HG02763 (cell line): ENCODE measurements around the gene AGTR1.

Source experiments
- ATAC-seq: cut with Tn5 transposase; IDR thresholded peaks from one replicate; pipeline ENCODE4 v1.9.1; 2021; ENCODE audit warnings: mild to moderate bottlenecking, moderate library complexity; ENCODE audit not compliant: unreplicated experiment

AGTR1 gene

GRCh38 chr3:148697306-148698189, at the start of gene AGTR1:
AGTR1 (plus strand) TSS chr3:148697903; CDS start chr3:148741036, 43,133 bp downstream.
- ATAC-seq: no peak

GRCh38 chr3:148648685-148649352, 48.9 kb upstream of the AGTR1 start:
- no peak for ATAC-seq

GRCh38 chr3:148651549-148651948, 46.2 kb upstream of the AGTR1 start:
- ATAC-seq: no peak

- no peak for ATAC-seq
Observed at GRCh38 chr3:148654433-148654832, 43.3 kb upstream of the AGTR1 start.

- ATAC-seq: no peak
Observed at GRCh38 chr3:148657470-148657869, 40.2 kb upstream of the AGTR1 start.

- ATAC-seq: no peak
Observed at GRCh38 chr3:148659512-148659911, 38.2 kb upstream of the AGTR1 start.

GRCh38 chr3:148680289-148680688, 17.4 kb upstream of the AGTR1 start:
- no peak for ATAC-seq

- ATAC-seq: no peak
Observed at GRCh38 chr3:148681080-148681479, 16.6 kb upstream of the AGTR1 start.

- no peak for ATAC-seq
Observed at GRCh38 chr3:148682997-148683396, 14.7 kb upstream of the AGTR1 start.

- no peak for ATAC-seq
Observed at GRCh38 chr3:148694116-148694515, 3.6 kb upstream of the AGTR1 start.

- no peak for ATAC-seq
Observed at GRCh38 chr3:148698190-148698810, 597 bp downstream of the AGTR1 start.

GRCh38 chr3:148705314-148705713, 7.6 kb downstream of the AGTR1 start:
- ATAC-seq: no peak

- ATAC-seq: no peak
Observed at GRCh38 chr3:148707601-148708380, 10.1 kb downstream of the AGTR1 start.

GRCh38 chr3:148708409-148708808, 10.7 kb downstream of the AGTR1 start:
- no peak for ATAC-seq

- no peak for ATAC-seq
Observed at GRCh38 chr3:148709560-148710253, 12.0 kb downstream of the AGTR1 start.

GRCh38 chr3:148710665-148711064, 13.0 kb downstream of the AGTR1 start:
- ATAC-seq: no peak

GRCh38 chr3:148711981-148712666, 14.4 kb downstream of the AGTR1 start:
- ATAC-seq: no peak

- ATAC-seq: no peak
Observed at GRCh38 chr3:148714521-148714920, 16.8 kb downstream of the AGTR1 start.

- no peak for ATAC-seq
Observed at GRCh38 chr3:148716657-148717056, 19.0 kb downstream of the AGTR1 start.
